Vagina (tissue), 2 donors: Measurements from ENCODE around the gene CENPC.

Source experiments
- POLR2A ChIP-seq, 2 donors: fragments of 450-650 bp; IDR thresholded peaks; one replicate each; pipeline ENCODE4 v1.6.1; 2017; ENCODE audit warnings: antibody characterized with exemption in 2 of 2, mild to moderate bottlenecking in 2 of 2, moderate library complexity in 2 of 2
- POLR2AphosphoS5 ChIP-seq, 2 donors: sonication (generic); formaldehyde crosslinking; IDR thresholded peaks; one replicate each; pipeline ENCODE4 v1.9.0; 2017; ENCODE audit warnings: antibody characterized with exemption in 2 of 2, mild to moderate bottlenecking in 2 of 2, low read depth in 1 of 2; ENCODE audit not compliant: insufficient read depth in 1 of 2
- TF ChIP-seq, protein P1 (sequence below), 3 experiments: fragments of 450-650 bp in 2 of 3; fragments of 200-600 bp in 1 of 3; sonication (generic) in 1 of 3; IDR thresholded peaks; one replicate each; pipeline ENCODE4 v1.5.1; 2017 to 2019; ENCODE audit warnings: antibody characterized with exemption in 3 of 3, mild to moderate bottlenecking in 2 of 3, moderate library complexity in 2 of 3

DNA sequence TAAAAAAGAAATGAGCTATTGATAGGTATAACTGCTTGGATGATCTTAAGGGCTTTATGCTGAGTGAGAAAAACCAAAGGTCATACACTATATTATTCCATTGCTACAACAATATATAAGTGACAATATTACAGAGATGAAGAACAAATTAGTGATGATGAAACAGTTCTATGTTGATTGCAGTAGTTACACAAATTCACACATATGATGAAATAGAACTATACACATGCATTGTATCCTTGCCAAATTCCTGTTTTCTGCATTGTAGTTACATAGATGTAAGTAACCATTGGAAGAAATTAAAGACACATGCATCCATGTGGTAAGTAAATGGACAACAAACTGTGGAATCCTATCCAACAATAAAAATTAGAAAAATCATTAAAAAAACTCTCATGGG, 76.5 kb downstream of the CENPC start:
- no peak for TF ChIP-seq POLR2AphosphoS5 (IDR thresholded peaks at IDR 0.05; ENCODE audit: insufficient read depth in 1 of 2, low read depth in 1 of 2)
- TF ChIP-seq, protein P1, sequence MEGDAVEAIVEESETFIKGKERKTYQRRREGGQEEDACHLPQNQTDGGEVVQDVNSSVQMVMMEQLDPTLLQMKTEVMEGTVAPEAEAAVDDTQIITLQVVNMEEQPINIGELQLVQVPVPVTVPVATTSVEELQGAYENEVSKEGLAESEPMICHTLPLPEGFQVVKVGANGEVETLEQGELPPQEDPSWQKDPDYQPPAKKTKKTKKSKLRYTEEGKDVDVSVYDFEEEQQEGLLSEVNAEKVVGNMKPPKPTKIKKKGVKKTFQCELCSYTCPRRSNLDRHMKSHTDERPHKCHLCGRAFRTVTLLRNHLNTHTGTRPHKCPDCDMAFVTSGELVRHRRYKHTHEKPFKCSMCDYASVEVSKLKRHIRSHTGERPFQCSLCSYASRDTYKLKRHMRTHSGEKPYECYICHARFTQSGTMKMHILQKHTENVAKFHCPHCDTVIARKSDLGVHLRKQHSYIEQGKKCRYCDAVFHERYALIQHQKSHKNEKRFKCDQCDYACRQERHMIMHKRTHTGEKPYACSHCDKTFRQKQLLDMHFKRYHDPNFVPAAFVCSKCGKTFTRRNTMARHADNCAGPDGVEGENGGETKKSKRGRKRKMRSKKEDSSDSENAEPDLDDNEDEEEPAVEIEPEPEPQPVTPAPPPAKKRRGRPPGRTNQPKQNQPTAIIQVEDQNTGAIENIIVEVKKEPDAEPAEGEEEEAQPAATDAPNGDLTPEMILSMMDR (IDR thresholded peaks at IDR 0.05): no peak
- TF ChIP-seq POLR2A (IDR thresholded peaks at IDR 0.05): no peak
